ENCODE data around the gene GRAMD4.
"Not testable (repeated sequence)": the region's sequence is repeated elsewhere in the genome, so short reads cannot be mapped to it uniquely, and the experiment has no call there.

GRAMD4 gene

GRCh38 chr22:46619240-46619829, 851 bp upstream of the GRAMD4 start:
- DNase-seq (ENCODE audit: low read depth): no peak

DNA sequence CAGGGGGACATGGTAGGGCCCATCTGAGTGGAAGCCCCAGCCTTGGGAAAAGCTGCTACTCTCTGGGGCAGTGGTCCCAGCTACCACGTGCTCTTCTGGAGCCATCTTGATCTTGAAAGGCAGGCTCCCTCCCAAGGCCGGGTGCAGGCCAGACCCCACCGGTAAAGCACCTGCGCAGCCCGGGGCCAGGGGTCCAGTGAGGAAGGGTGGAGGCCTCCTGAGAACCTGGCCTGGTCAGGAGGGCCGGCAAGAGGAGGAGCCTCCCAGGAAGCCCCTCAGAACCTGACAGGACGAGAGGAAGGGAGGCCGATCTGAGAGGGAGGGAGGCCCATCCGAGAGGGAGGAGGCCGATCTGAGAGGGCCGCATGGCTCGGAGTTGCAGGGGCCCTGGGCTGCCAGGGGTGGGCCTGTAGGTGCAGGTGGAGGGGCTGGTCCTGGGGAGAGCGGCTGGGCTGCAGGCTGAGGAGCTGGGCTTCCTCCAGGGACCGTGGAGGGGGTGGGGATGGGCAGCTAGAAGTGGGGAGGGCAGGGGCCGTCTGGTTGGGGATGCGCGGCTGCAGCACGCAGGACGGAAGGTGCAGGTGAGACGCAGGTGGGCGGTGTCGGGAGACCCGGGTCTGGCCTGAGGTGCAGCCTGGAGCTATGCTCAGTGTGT, 529 bp downstream of the GRAMD4 start:
- no peak for DNase-seq (ENCODE audit: low read depth)

- not testable (repeated sequence) for DNase-seq (ENCODE audit: low read depth)
Observed at GRCh38 chr22:46621243-46621930, 1.2 kb downstream of the GRAMD4 start.

DNA sequence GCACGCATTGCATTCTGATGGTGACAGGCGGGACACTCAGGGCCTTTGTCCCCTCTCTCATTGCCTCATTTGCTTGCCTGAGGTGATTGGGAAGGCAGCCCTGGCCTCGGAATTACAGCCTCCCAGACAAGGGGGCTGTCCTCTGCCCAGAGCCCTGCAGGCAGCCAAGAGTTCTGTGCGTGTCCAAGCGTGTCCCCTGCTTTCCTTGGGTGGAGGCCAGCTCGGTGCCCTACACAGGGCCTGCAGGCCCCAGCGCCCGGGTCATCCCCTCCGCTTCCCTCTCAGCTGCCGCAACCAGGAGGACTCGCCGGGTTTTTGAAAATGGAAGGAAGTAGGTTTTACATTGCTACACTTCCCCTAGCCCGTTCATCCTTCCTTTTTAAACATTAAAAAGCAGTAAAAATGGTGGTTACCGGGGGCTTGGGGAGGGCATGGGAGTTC, 1.9 kb downstream of the GRAMD4 start:
- DNase-seq (ENCODE audit: low read depth): no peak

GRCh38 chr22:46625113-46625842, 5.1 kb downstream of the GRAMD4 start:
- no peak for DNase-seq (ENCODE audit: low read depth)

DNA sequence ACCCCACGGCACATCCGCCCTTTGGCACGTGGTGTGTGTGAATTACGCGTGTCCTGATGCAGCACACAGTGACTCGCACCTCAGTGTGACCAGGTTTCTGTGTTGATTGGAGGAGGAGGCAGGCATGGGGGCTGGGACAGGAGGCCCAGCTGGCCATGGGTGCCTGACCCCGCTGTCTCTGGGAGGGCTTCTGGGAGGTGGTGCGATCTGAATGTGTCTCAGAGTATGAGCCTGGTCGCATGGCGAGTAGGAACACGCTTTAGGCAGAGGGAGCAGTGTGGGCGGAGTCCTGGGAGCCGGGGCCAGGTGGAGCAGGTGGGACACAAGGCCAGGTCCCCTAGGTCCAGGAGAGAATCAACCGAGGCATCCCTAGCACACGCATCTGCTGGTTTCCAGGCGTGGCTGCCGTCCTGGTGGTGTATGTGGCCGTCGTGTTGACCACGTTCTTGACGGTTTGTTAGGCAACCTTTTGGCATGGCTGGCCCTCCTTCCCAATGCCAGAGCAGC, 5.7 kb downstream of the GRAMD4 start:
- no peak for DNase-seq (ENCODE audit: low read depth)

- no peak for DNase-seq (ENCODE audit: low read depth)
Observed at GRCh38 chr22:46626356-46626755, 6.2 kb downstream of the GRAMD4 start.

DNA sequence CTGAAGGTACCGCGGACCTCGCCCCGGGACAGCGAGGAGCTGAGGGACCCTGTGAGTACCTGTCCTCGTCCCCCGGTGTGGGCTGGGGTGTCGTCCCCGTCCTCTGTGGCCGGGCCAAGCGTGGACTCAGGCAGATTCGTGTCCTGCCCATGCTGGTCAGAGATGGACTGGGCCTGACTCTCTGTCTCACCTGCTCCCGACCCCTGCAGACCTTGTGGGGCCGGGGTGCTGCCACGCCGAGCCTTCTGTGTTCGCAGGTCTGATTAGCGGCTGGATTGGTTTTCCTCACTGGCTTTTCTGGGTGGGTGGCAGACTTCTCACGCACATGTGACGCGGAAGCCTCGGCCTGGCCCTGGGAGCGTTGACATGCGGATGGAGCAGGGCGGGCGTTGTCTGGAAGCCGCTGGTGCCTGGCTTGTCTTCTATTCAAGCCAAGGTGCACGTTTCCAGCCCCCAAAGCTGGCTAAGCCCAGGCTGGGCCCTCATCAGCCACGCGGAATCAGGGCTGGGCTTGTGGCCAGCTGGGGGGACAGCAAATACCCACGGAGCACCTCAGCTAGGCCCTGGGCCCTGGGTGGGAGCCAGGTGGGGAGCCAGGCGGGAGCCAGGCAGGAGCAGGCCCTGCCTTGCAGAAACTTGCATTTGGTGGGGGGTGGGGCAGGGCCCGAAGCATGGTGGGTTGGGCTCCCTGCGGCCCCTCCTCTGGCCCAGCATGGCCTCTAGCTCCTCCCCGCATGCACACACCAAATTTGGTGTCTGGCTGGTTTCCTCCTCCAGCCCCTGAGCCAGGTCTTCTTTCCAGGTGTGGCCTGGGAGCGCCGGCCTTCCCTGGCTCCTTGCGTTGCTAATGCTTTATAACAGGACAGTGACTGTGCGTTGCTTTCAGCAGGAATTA, 7.0 kb downstream of the GRAMD4 start:
- no peak for DNase-seq (ENCODE audit: low read depth)

GRCh38 chr22:46627806-46628482, 7.8 kb downstream of the GRAMD4 start:
- DNase-seq (ENCODE audit: low read depth): no peak

- DNase-seq (ENCODE audit: low read depth): no peak
Observed at GRCh38 chr22:46628756-46629155, 8.6 kb downstream of the GRAMD4 start.

GRCh38 chr22:46629291-46629690, 9.1 kb downstream of the GRAMD4 start:
- DNase-seq (ENCODE audit: low read depth): no peak

DNA sequence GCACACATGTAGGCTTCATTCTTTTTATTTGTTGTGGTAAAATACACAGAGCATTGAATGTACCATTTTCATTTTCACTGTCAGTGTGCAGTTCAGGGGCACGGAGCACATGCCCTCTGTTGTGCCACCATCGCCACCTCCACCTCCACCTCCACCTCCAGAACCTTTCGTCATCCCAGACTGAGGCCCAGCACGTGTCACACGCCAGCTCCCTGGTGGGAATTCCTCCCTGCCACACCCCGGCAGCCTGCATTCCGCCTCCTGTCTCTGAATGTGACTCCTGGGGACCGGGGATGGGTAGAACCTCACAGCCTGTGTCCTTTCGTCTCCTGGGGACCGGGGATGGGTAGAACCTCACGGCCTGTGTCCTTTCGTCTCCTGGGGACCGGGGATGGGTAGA, 10.9 kb downstream of the GRAMD4 start:
- no peak for DNase-seq (ENCODE audit: low read depth)

- DNase-seq (ENCODE audit: low read depth): no peak
Observed at GRCh38 chr22:46632646-46633249, 12.6 kb downstream of the GRAMD4 start.

- DNase-seq (ENCODE audit: low read depth): no peak
Observed at GRCh38 chr22:46633334-46633890, 13.2 kb downstream of the GRAMD4 start.

- no peak for DNase-seq (ENCODE audit: low read depth)
Observed at GRCh38 chr22:46634011-46634699, 14.0 kb downstream of the GRAMD4 start.

DNA sequence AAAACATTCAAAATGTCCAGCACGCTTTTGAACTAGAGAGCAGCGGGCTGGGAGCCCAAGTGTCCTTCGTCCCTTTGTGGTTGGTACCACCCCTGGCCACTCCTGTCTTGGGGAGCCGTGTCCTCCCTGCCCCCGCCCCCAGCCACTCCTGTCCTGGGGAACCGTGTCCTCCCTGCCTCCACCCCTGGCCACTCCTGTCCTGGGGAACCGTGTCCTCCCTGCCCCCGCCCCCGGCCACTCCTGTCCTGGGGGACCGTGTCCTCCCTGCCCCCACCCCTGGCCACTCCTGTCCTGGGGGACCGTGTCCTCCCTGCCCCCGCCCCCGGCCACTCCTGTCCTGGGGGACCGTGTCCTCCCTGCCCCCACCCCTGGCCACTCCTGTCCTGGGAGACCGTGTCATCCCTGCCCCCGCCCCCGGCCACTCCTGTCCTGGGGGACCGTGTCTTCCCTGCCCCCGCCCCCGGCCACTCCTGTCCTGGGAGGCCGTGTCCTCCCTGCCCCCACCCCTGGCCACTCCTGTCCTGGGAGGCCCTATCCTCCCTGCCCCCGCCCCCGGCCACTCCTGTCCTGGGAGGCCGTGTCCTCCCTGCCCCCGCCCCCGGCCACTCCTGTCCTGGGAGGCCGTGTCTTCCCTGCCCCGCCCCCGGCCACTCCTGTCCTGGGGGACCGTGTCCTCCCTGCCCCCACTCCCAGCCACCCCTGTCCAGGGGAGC, 14.9 kb downstream of the GRAMD4 start:
- not testable (repeated sequence) for DNase-seq (ENCODE audit: low read depth)

GRCh38 chr22:46635756-46636155, 15.6 kb downstream of the GRAMD4 start:
- DNase-seq (ENCODE audit: low read depth): no peak

DNA sequence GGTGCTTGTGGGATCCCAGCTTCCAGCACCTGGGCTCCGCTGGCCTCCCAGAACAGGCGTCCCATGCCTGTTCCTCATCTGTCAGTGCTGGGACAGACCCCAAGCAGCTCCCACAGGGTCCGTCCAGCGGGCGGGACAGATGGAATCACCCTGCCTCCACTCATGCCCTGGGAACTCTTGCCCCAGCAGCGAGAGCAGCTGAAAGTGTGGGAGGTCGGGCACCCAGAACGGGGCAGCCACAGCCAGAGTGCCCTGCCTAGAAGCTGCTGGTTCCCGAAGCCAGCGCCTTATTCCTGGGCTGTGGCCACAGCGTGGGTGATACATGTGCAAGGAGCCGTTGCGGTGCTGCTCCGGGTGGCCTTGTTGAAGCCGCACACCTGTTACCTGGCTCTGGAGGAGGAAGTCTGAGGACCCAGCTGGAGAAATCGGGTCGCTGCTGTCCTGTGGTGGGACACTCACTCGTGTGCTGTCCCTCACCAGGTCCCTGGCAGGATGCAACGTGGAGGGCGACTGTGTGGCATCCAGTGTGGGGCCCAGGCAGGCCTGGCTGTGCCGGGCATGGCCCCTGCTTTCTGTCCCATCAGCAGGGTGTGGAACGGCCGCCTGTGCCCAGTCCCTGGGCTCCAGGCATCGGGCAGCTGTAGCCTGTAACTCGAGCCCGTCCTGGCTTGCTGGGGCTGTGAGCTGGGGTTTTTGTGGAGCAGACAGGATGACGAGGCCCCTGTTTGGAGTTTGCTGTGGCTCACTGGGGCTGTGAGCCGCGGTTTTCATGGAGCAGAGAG, 16.2 kb downstream of the GRAMD4 start:
- no peak for DNase-seq (ENCODE audit: low read depth)
